ENCODE measurements around the gene MRPS26. TPM values are rescaled to one million over a fixed set of nuclear protein-coding genes. Genes with fewer than 3 reads are reported as not detected.

Gene MRPS26
- polyA plus RNA-seq, 1 donor (not counting 4 experiments of a cell fraction or from before 2014, with no cell fraction given): 29.8 TPM

DNA sequence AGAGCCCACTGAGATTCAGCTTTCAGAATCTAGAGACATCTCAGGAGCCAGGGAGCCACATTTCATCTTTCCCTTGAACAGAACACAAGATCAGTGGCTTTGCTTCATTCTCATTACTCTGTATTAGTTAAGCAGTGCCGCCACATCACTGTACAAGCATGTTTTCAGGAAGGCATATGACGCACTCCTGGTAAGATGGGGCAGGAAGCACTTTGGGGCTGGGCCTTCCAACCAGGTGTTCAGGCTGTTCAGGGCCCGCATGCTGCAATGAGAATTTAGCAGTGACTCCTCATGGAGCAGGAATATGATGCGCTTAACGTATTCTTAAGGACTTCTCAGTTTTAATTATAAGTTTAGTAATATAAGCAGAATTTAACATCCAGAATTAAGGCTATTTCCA, 32.1 kb upstream of the MRPS26 start:
- Histone ChIP-seq H3K9me3 (ENCODE audit: control insufficient read depth, low read depth, low read length) (no peaks in the 10 kb centered on the region), H3K36me3 (ENCODE audit: control insufficient read depth in 2 of 2, extremely low read depth in 1 of 2, insufficient read depth in 2 of 2, low read length in 2 of 2) (peaks cover 4 to 12% of the 10 kb centered on the region in 2 experiments), H4K20me1 (ENCODE audit: control insufficient read depth, extremely low read depth, insufficient read depth, low read length) (no peaks in the 10 kb centered on the region), H3K9me1 (ENCODE audit: control insufficient read depth, extremely low read depth, insufficient read depth, low read length) (no peaks in the 10 kb centered on the region), H2AFZ (ENCODE audit: control insufficient read depth, low read length) (no peak overlapping the region), H3K27me3 (ENCODE audit: control insufficient read depth, extremely low read depth, insufficient read depth, low read length) (no peaks in the 10 kb centered on the region), H3K79me2 (ENCODE audit: control insufficient read depth, insufficient read depth, low read length) (no peaks in the 10 kb centered on the region), H3K9ac (ENCODE audit: control insufficient read depth, extremely low read depth, insufficient read depth, low read length) (no peak overlapping the region), H3K4me1 (ENCODE audit: control insufficient read depth, extremely low read depth, insufficient read depth, low read length) (no peaks in the 10 kb centered on the region), H3K27ac (ENCODE audit: control insufficient read depth, insufficient read depth, low read length) (no peak overlapping the region), H3K4me2 (ENCODE audit: control insufficient read depth, extremely low read depth, insufficient read depth, low read depth, low read length) (no peak overlapping the region), H3K4me3 (ENCODE audit: control insufficient read depth in 2 of 3, extremely low read depth in 1 of 3, insufficient read depth in 2 of 3, low read depth in 1 of 3, low read length in 3 of 3) (no peak overlapping the region)
- no peak for FAIRE-seq
- DNase-seq (ENCODE audit: low read depth, low spot score): no peak
- dilution Hi-C loops (cut with MboI; ENCODE audit: extremely low pct_ligation_motif_present, low sequenced_read_pairs): no loop called here
- TF ChIP-seq EZH2 (IDR thresholded peaks at IDR 0.05; ENCODE audit: low read length): no peak
- TF ChIP-seq, protein P1, sequence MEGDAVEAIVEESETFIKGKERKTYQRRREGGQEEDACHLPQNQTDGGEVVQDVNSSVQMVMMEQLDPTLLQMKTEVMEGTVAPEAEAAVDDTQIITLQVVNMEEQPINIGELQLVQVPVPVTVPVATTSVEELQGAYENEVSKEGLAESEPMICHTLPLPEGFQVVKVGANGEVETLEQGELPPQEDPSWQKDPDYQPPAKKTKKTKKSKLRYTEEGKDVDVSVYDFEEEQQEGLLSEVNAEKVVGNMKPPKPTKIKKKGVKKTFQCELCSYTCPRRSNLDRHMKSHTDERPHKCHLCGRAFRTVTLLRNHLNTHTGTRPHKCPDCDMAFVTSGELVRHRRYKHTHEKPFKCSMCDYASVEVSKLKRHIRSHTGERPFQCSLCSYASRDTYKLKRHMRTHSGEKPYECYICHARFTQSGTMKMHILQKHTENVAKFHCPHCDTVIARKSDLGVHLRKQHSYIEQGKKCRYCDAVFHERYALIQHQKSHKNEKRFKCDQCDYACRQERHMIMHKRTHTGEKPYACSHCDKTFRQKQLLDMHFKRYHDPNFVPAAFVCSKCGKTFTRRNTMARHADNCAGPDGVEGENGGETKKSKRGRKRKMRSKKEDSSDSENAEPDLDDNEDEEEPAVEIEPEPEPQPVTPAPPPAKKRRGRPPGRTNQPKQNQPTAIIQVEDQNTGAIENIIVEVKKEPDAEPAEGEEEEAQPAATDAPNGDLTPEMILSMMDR (optimal IDR thresholded peaks at IDR 0.05 in 1 of 3, IDR thresholded peaks at IDR 0.05 in 1 of 3, conservative IDR thresholded peaks at IDR 0.05 in 1 of 3; ENCODE audit: extremely low read depth in 1 of 3, insufficient read depth in 2 of 3, low read length in 3 of 3): no peak

DNA sequence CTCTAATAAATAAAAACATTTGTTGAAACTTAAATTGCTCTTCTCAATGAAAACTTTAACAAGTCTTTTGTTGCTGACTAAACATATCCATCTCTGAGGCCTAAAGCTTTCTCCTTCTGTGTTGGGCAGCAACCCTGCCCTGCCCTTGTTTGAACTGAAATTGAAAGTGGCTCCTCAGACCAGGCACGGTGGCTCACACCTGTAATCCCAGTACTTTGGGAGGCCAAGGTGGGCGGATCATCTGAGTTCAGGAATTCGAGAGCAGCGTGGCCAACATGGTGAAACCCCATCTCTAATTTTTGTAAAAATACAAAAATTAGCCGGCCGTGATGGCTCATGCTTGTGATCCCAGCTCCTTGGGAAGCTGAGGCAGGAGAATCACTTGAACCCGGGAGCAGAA, 31.7 kb upstream of the MRPS26 start:
- Histone ChIP-seq H3K4me3 (ENCODE audit: control insufficient read depth in 2 of 3, extremely low read depth in 1 of 3, insufficient read depth in 2 of 3, low read depth in 1 of 3, low read length in 3 of 3) (no peak overlapping the region), H3K9me1 (ENCODE audit: control insufficient read depth, extremely low read depth, insufficient read depth, low read length) (no peaks in the 10 kb centered on the region), H3K9me3 (ENCODE audit: control insufficient read depth, low read depth, low read length) (no peaks in the 10 kb centered on the region), H3K27ac (ENCODE audit: control insufficient read depth, insufficient read depth, low read length) (no peak overlapping the region), H2AFZ (ENCODE audit: control insufficient read depth, low read length) (no peak overlapping the region), H3K4me2 (ENCODE audit: control insufficient read depth, extremely low read depth, insufficient read depth, low read depth, low read length) (no peak overlapping the region), H3K36me3 (ENCODE audit: control insufficient read depth in 2 of 2, extremely low read depth in 1 of 2, insufficient read depth in 2 of 2, low read length in 2 of 2) (peaks cover 4 to 9% of the 10 kb centered on the region in 2 experiments), H3K9ac (ENCODE audit: control insufficient read depth, extremely low read depth, insufficient read depth, low read length) (no peak overlapping the region), H3K4me1 (ENCODE audit: control insufficient read depth, extremely low read depth, insufficient read depth, low read length) (no peaks in the 10 kb centered on the region), H3K27me3 (ENCODE audit: control insufficient read depth, extremely low read depth, insufficient read depth, low read length) (no peaks in the 10 kb centered on the region), H3K79me2 (ENCODE audit: control insufficient read depth, insufficient read depth, low read length) (no peaks in the 10 kb centered on the region), H4K20me1 (ENCODE audit: control insufficient read depth, extremely low read depth, insufficient read depth, low read length) (no peaks in the 10 kb centered on the region)
- TF ChIP-seq EZH2 (IDR thresholded peaks at IDR 0.05; ENCODE audit: low read length): no peak
- TF ChIP-seq, protein P1 (optimal IDR thresholded peaks at IDR 0.05 in 1 of 3, IDR thresholded peaks at IDR 0.05 in 1 of 3, conservative IDR thresholded peaks at IDR 0.05 in 1 of 3; ENCODE audit: extremely low read depth in 1 of 3, insufficient read depth in 2 of 3, low read length in 3 of 3): no peak
- DNase-seq (ENCODE audit: low read depth, low spot score) (no peak), FAIRE-seq (no peak)
- dilution Hi-C loops (cut with MboI; ENCODE audit: extremely low pct_ligation_motif_present, low sequenced_read_pairs): no loop called here

Data from keratinocyte (primary cell).